Testis (tissue), 3 donors: ENCODE measurements around the gene ENPP7. TPM values are rescaled to one million over a fixed set of nuclear protein-coding genes. Genes with fewer than 3 reads are reported as not detected.

Source experiments
- DNase-seq: peaks from one replicate; pipeline ENCODE4 v3.0.0-alpha.2; 2019
- H3K27ac ChIP-seq, 2 donors: fragments of 200-600 bp; sonication (generic); one replicate each; pipeline ENCODE4 v1.5.1; 2019
- H3K27me3 ChIP-seq: fragments of 200-600 bp; sonication (generic); one replicate; pipeline ENCODE4 v1.5.1; 2019
- H3K36me3 ChIP-seq: fragments of 200-600 bp; sonication (generic); one replicate; pipeline ENCODE4 v1.5.1; 2017; ENCODE audit warnings: low read depth; ENCODE audit errors: missing control alignments
- H3K4me1 ChIP-seq: fragments of 200-600 bp; sonication (generic); one replicate; pipeline ENCODE4 v1.5.1; 2019
- H3K4me3 ChIP-seq, 2 donors: fragments of 200-600 bp; sonication (generic); one replicate each; pipeline ENCODE4 v1.5.1; 2017 to 2019
- H3K9me3 ChIP-seq: fragments of 200-600 bp; sonication (generic); one replicate; pipeline ENCODE4 v1.5.1; 2017
- POLR2A ChIP-seq: fragments of 450-650 bp; IDR thresholded peaks from one replicate; pipeline ENCODE4 v1.6.1; 2017; ENCODE audit warnings: antibody characterized with exemption, mild to moderate bottlenecking, moderate library complexity
- WGBS, 2 donors: methylation state at CpG; one replicate each; pipeline ENCODE4 v1.1.5; 2018; 5-methylcytosine and 5-hydroxymethylcytosine counted together
- intact Hi-C: fragments of 100-400 bp; cut with DNase I; formaldehyde crosslinking; loops from one replicate; pipeline ENCODE4 v1.15.1; 2023; ENCODE audit warnings: low total_unique reads
- polyA plus RNA-seq: library from polyadenylated mRNA; stranded (reverse); fragments of 350-450 nt; fragmentation: Illumina TruSeq; extraction: RNeasy Lipid Tissue Mini Kit (QIAGEN cat#74804); gene quantifications from one replicate; pipeline ENCODE4 v1.2.3, GENCODE V29; 2014; ENCODE audit warnings: low read depth, low replicate concordance; ENCODE audit not compliant: insufficient read depth
- total RNA-seq, 2 donors: library from RNA; depleted of rRNA; stranded (reverse); fragments of >200 nt; gene quantifications; one replicate each; pipeline ENCODE4 v1.2.3, GENCODE V29; 2016
- TF ChIP-seq, protein P1 (sequence below), 3 experiments: fragments of 450-650 bp in 2 of 3; fragments of 200-600 bp in 1 of 3; sonication (generic) in 1 of 3; IDR thresholded peaks; one replicate each; pipeline ENCODE4 v1.5.1; 2016 to 2019; ENCODE audit warnings: antibody characterized with exemption in 3 of 3, mild to moderate bottlenecking in 2 of 3, moderate library complexity in 1 of 3

The ENPP7 gene
- total and polyA plus RNA-seq, 3 donors from 2014 or later: 0.12 to 0.24 TPM; not detected in 1

DNA sequence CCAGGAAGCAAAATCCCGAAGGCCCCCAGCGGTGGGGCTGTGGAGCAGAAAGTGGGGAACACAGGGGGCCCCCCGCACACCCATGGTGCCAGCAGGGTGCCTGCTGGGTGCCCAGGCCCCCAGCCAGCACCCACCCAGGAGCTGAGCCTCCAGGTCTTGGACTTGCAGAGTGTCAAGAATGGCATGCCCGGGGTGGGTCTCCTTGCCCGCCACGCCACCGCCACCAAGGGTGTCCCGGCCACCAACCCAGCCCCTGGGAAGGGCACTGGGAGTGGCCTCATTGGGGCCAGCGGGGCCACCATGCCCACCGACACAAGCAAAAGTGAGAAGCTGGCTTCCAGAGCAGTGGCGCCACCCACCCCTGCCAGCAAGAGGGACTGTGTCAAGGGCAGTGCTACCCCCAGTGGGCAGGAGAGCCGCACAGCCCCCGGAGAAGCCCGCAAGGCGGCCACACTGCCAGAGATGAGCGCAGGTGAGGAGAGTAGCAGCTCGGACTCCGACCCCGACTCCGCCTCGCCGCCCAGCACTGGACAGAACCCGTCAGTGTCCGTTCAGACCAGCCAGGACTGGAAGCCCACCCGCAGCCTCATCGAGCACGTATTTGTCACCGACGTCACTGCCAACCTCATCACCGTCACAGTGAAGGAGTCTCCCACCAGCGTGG lies 53.7 kb downstream of the ENPP7 start:
- TF ChIP-seq POLR2A: no peak
- TF ChIP-seq, protein P1, sequence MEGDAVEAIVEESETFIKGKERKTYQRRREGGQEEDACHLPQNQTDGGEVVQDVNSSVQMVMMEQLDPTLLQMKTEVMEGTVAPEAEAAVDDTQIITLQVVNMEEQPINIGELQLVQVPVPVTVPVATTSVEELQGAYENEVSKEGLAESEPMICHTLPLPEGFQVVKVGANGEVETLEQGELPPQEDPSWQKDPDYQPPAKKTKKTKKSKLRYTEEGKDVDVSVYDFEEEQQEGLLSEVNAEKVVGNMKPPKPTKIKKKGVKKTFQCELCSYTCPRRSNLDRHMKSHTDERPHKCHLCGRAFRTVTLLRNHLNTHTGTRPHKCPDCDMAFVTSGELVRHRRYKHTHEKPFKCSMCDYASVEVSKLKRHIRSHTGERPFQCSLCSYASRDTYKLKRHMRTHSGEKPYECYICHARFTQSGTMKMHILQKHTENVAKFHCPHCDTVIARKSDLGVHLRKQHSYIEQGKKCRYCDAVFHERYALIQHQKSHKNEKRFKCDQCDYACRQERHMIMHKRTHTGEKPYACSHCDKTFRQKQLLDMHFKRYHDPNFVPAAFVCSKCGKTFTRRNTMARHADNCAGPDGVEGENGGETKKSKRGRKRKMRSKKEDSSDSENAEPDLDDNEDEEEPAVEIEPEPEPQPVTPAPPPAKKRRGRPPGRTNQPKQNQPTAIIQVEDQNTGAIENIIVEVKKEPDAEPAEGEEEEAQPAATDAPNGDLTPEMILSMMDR (IDR thresholded peaks at IDR 0.05): no peak
- intact Hi-C loops: no loop called here
- 91 to 96% methylated on average over 7 to 27 of the region's 31 CpGs for WGBS, 2 donors
- Histone ChIP-seq H3K27me3 (no peaks in the 10 kb centered on the region), H3K4me1 (no peaks in the 10 kb centered on the region), H3K9me3 (no peaks in the 10 kb centered on the region), H3K27ac (no peak overlapping the region), H3K36me3 (no peaks in the 10 kb centered on the region), H3K4me3 (no peak overlapping the region)
- DNase-seq: no peak

DNA sequence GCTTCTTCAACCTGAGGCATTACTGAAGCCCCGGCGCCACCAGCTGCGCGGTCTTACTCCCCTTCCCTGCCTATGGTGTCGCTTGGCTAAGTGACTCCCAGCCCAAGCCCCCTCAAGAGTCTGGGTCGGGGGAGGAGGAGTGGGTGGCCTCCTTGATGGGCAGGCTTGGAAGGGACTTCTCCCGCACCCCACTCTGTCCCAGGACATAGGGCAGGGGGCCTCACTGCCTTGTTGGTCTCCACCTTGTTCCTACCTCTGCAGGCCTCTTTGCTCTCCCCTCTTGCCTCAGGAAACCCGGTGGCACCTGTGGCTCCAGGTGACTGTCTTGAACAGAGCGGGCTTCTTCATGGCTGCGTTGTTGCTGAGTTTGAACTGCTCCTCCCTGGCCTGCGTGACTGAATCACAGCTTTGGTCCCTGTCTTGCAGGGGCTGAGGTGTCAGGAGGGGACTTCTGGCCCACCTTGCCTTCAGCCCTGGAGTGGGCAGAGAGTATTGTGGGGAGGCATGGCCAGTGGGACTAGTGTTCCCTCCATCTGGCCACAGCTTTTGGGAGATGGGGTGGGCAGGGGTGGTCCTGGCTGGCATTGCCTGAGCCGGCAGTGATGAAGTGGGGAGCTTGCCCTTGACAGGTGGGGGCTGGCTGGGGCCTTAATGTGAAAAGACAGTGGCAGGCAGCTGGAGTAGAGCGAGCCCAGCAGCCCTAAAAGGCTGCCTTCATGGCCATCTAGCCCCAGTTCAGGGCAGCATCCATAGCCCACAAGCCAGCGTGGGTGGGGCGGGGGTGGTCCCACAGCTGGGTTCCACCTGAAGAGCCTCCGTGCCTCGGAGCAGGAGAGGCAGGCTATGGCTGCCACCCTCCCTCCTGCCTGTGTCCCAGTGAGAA lies 54.5 kb downstream of the ENPP7 start:
- DNase-seq: no peak
- intact Hi-C loops: no loop called here
- peaks cover 3% of the 10 kb centered on the region for H3K4me1 ChIP-seq
- no peak overlapping the region for H3K27ac ChIP-seq
- WGBS, 2 donors: 92 to 94% methylated on average over 17 of the region's 17 CpGs
- no peaks in the 10 kb centered on the region for H3K27me3 ChIP-seq
- no peak overlapping the region for H3K4me3 ChIP-seq
- TF ChIP-seq POLR2A: no peak
- TF ChIP-seq, protein P1 (IDR thresholded peaks at IDR 0.05): no peak
- no peaks in the 10 kb centered on the region for H3K36me3 ChIP-seq
- no peaks in the 10 kb centered on the region for H3K9me3 ChIP-seq

DNA sequence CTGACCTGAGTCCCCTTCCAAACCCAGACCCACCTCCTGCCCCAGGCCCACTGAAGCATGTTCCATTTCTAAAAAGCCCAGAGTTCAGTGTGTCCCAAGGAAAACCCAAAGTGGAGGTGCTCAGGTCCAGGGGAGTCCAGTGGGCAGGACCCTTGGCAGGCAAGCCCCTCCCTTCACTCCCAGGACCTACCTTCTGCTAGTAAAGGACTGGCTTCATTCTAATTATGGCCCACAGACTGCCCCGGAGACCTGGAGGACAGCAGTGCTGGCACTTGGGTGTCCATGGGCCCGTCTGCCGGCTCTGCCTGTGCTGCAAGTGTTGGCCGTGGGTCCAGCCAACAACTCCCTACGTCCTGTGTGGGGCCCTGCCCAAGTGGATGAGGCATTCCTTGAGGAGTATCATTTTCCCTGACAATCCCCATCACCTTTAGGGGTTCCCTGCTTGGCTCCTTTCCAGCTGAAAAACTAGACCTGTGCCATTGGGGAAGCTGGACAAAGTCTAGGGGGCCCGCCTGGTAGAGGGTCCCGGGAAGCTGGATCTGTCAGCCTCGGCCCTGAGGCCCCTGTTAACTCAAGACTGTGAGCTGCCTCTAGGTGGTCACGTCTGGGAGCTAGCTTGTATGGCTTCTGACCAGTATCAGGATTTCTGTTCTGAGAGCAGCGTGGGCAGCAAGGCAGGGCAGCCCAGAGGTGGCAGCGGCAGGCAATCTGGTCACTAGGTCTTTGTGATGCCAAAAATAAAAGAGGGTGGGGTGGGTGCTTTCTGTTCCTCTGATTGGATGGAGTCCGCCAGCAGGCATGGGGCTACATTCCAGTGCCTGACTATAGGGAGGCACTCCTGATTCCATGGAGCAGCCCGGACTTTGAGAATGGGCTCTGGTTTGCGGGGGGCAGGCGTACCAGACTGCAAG lies 55.4 kb downstream of the ENPP7 start:
- no peaks in the 10 kb centered on the region for H3K9me3 ChIP-seq
- 93 to 96% methylated on average over 3 to 15 of the region's 15 CpGs for WGBS, 2 donors
- TF ChIP-seq, protein P1 (IDR thresholded peaks at IDR 0.05): no peak
- TF ChIP-seq POLR2A: no peak
- H3K4me1 ChIP-seq: peaks cover 4% of the 10 kb centered on the region
- H3K27me3 ChIP-seq: no peaks in the 10 kb centered on the region
- H3K4me3 ChIP-seq: no peak overlapping the region
- no peak for DNase-seq
- H3K36me3 ChIP-seq: no peaks in the 10 kb centered on the region
- intact Hi-C loops: no loop called here
- no peak overlapping the region for H3K27ac ChIP-seq

DNA sequence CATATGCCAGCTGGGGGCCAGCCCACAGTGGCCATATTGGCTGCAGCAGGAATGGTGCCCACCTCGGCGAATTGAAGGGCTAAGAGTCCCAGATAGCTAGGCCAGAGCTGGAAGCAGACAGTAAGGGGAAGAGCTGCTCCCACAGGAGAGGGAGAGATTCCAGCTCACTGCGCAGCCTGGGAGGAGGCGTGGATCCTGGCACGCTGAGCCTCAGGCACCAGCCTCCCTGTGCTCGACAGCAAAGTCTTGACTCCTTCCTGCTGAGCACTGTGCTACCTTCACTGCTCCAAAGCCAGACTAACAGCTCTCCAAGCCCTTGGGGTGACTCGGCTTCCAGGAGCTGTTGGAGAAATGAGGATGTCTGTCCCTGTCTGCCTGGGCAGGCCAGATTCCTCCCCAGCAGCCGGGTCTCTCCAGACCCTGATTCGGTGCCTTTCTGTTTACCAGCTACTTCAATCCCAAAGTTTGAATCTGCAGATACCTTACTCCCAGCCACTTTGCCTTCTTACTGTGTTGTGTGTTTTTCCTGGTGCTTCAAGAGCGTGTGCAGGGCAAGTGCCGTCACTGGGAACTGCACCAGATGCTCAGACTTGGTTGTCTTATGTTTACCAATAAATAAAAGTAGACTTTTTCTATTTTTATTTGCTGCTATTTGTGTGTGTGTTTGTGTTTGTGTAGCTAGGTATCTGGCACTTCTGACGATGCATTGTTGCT lies 56.3 kb downstream of the ENPP7 start:
- H3K27me3 ChIP-seq: peaks cover 4% of the 10 kb centered on the region
- intact Hi-C loops: no loop called here

More for the DNA sequence above, 56.3 kb downstream of the ENPP7 start:
- no peak for DNase-seq
- Histone ChIP-seq H3K4me1 (peaks cover 4% of the 10 kb centered on the region), H3K4me3 (no peak overlapping the region), H3K36me3 (no peaks in the 10 kb centered on the region), H3K27ac (no peak overlapping the region), H3K9me3 (no peaks in the 10 kb centered on the region)
- no peak for TF ChIP-seq POLR2A
- TF ChIP-seq, protein P1 (IDR thresholded peaks at IDR 0.05): no peak
- WGBS, 2 donors: 91 to 92% methylated on average over 6 to 12 of the region's 12 CpGs
